ENCODE data around the gene CHGA.

CHGA gene

DNA sequence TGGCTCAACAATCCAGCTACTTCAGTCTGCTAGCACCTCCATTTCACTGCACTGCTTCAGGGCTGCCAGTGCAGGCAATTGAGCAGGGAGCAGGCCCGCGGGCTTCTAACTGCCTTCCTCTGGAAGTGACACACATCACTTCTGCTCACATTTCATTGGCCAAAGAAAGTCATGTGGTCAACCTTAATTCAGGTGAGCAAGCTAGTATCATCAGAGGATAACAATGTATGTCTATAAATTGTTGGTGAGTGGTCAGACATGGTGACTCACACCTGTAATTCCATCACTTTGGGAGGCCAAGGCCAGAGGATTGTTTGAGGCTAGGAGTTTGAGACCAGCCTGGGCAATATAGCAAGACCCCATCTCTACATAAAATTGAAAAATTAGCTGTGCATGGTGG is 22.3 kb upstream of the CHGA start:
- peaks cover 4% of the 10 kb centered on the region; the same call in 1 of the 2 replicates for H4K20me1 ChIP-seq (ENCODE audit: insufficient read depth, low read length)
- no peaks in the 10 kb centered on the region for H3K27me3 ChIP-seq (ENCODE audit: insufficient read depth, low read length, poor library complexity)
- ATAC-seq (ENCODE audit: insufficient read depth, low read depth) (no peak), DNase-seq (no peak)
- H2AFZ ChIP-seq (ENCODE audit: low read depth, low read length): no peak overlapping the region
- no peak for TF ChIP-seq EZH2 (IDR thresholded peaks at IDR 0.05; ENCODE audit: borderline replicate concordance, low read depth, low read length, severe bottlenecking)
- TF ChIP-seq, protein P1, sequence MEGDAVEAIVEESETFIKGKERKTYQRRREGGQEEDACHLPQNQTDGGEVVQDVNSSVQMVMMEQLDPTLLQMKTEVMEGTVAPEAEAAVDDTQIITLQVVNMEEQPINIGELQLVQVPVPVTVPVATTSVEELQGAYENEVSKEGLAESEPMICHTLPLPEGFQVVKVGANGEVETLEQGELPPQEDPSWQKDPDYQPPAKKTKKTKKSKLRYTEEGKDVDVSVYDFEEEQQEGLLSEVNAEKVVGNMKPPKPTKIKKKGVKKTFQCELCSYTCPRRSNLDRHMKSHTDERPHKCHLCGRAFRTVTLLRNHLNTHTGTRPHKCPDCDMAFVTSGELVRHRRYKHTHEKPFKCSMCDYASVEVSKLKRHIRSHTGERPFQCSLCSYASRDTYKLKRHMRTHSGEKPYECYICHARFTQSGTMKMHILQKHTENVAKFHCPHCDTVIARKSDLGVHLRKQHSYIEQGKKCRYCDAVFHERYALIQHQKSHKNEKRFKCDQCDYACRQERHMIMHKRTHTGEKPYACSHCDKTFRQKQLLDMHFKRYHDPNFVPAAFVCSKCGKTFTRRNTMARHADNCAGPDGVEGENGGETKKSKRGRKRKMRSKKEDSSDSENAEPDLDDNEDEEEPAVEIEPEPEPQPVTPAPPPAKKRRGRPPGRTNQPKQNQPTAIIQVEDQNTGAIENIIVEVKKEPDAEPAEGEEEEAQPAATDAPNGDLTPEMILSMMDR (IDR thresholded peaks at IDR 0.05; ENCODE audit: borderline replicate concordance, extremely low read depth, low read length, poor library complexity, severe bottlenecking): no peak
- H3K27ac ChIP-seq (ENCODE audit: low read length): no peak overlapping the region
- no peaks in the 10 kb centered on the region for H3K36me3 ChIP-seq (ENCODE audit: insufficient read depth, low read length)
- no peak overlapping the region for H3K9ac ChIP-seq (ENCODE audit: low read depth, low read length)
- no peaks in the 10 kb centered on the region for H3K79me2 ChIP-seq (ENCODE audit: insufficient read depth, low read length)
- H3K4me2 ChIP-seq (ENCODE audit: insufficient read depth, low read length): no peak overlapping the region
- no peaks in the 10 kb centered on the region for H3K4me1 ChIP-seq (ENCODE audit: insufficient read depth, low read length)
- no peaks in the 10 kb centered on the region for H3K9me3 ChIP-seq (ENCODE audit: insufficient read depth, low read length, severe bottlenecking)
- H3K4me3 ChIP-seq (ENCODE audit: low read depth in 1 of 2, low read length in 2 of 2): no peak overlapping the region

DNA sequence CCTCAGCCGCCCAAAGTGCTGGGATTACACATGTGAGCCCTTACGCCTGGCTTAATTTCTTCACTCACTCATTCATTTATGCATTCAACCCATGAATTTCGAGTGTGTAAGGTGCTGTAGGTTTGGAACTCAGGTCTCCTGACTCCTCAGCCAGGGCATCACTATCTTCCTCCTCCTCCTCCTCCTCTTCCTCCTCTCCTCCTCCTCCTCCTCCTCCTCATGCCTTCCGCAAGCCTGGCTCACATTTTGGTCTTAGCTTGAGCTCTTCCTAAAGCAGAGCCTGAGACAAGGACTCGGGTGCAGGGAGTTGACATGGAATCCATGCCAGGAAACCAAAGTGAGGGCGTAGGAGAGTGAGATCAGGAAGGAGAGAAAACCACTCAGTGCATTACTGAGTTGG is 20.8 kb upstream of the CHGA start:
- ATAC-seq (ENCODE audit: insufficient read depth, low read depth): no peak
- Histone ChIP-seq H3K9ac (ENCODE audit: low read depth, low read length) (no peak overlapping the region), H3K36me3 (ENCODE audit: insufficient read depth, low read length) (no peaks in the 10 kb centered on the region), H4K20me1 (ENCODE audit: insufficient read depth, low read length) (peaks cover 4% of the 10 kb centered on the region), H3K4me1 (ENCODE audit: insufficient read depth, low read length) (no peaks in the 10 kb centered on the region), H2AFZ (ENCODE audit: low read depth, low read length) (no peak overlapping the region), H3K4me2 (ENCODE audit: insufficient read depth, low read length) (no peak overlapping the region), H3K4me3 (ENCODE audit: low read depth in 1 of 2, low read length in 2 of 2) (no peak overlapping the region), H3K79me2 (ENCODE audit: insufficient read depth, low read length) (no peaks in the 10 kb centered on the region), H3K9me3 (ENCODE audit: insufficient read depth, low read length, severe bottlenecking) (no peaks in the 10 kb centered on the region), H3K27ac (ENCODE audit: low read length) (no peak overlapping the region), H3K27me3 (ENCODE audit: insufficient read depth, low read length, poor library complexity) (no peaks in the 10 kb centered on the region)
- DNase-seq: no peak
- TF ChIP-seq, protein P1 (IDR thresholded peaks at IDR 0.05; ENCODE audit: borderline replicate concordance, extremely low read depth, low read length, poor library complexity, severe bottlenecking): no peak
- TF ChIP-seq EZH2 (IDR thresholded peaks at IDR 0.05; ENCODE audit: borderline replicate concordance, low read depth, low read length, severe bottlenecking): no peak

DNA sequence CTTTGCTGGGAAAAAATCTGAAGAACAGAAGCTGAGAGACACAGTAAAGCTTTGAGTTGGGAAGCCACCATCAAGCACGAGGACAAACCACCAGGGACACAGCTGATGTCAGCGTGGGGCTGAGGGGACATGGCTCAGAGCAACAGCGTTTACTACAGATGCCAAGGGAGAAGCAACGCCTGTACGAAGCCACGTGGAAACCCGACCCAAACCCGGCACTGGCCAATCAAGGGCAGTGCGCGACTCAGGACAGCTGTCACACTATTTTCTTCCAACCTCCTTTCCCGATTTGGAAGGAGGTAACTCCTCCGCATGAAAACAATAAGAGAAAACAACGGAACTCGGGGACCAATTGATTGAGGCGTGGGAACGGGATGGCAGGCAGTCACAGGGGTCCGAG is 20.2 kb upstream of the CHGA start:
- peaks cover 4% of the 10 kb centered on the region for H4K20me1 ChIP-seq (ENCODE audit: insufficient read depth, low read length)
- no peaks in the 10 kb centered on the region for H3K27me3 ChIP-seq (ENCODE audit: insufficient read depth, low read length, poor library complexity)
- no peak overlapping the region for H3K27ac ChIP-seq (ENCODE audit: low read length)
- no peak overlapping the region for H3K4me3 ChIP-seq (ENCODE audit: low read depth in 1 of 2, low read length in 2 of 2)
- no peaks in the 10 kb centered on the region for H3K4me1 ChIP-seq (ENCODE audit: insufficient read depth, low read length)
- H3K79me2 ChIP-seq (ENCODE audit: insufficient read depth, low read length): no peaks in the 10 kb centered on the region
- no peaks in the 10 kb centered on the region for H3K36me3 ChIP-seq (ENCODE audit: insufficient read depth, low read length)
- ATAC-seq (ENCODE audit: insufficient read depth, low read depth) (no peak), DNase-seq (no peak)
- TF ChIP-seq EZH2 (IDR thresholded peaks at IDR 0.05; ENCODE audit: borderline replicate concordance, low read depth, low read length, severe bottlenecking): no peak
- TF ChIP-seq, protein P1 (IDR thresholded peaks at IDR 0.05; ENCODE audit: borderline replicate concordance, extremely low read depth, low read length, poor library complexity, severe bottlenecking): no peak
- H3K4me2 ChIP-seq (ENCODE audit: insufficient read depth, low read length): no peak overlapping the region
- no peaks in the 10 kb centered on the region for H3K9me3 ChIP-seq (ENCODE audit: insufficient read depth, low read length, severe bottlenecking)
- no peak overlapping the region for H3K9ac ChIP-seq (ENCODE audit: low read depth, low read length)
- no peak overlapping the region for H2AFZ ChIP-seq (ENCODE audit: low read depth, low read length)

DNA sequence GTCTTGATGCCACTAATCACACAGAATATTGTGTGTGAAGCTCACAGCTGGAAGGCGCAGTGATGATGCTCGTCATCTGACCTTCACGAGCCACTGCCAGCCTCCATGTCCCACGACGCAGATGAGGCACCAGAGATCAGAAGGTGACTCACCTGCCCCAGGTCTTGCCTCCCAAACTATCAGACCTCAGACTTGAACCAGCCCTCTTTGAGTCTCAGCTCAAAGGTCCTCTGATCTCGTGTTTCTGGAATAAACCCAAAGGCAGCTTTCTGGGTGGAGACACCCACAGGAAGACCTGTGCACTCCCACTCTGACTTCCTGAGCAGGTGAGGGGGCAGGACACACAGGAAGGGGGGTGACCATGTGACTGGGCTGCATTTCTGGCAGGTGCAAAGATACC is 19.6 kb upstream of the CHGA start:
- no peaks in the 10 kb centered on the region for H3K9me3 ChIP-seq (ENCODE audit: insufficient read depth, low read length, severe bottlenecking)
- H3K9ac ChIP-seq (ENCODE audit: low read depth, low read length): no peak overlapping the region
- H4K20me1 ChIP-seq (ENCODE audit: insufficient read depth, low read length): peaks cover 4% of the 10 kb centered on the region
- DNase-seq (no peak), ATAC-seq (ENCODE audit: insufficient read depth, low read depth) (no peak)
- no peaks in the 10 kb centered on the region for H3K27me3 ChIP-seq (ENCODE audit: insufficient read depth, low read length, poor library complexity)
- no peaks in the 10 kb centered on the region for H3K4me1 ChIP-seq (ENCODE audit: insufficient read depth, low read length)
- TF ChIP-seq, protein P1 (IDR thresholded peaks at IDR 0.05; ENCODE audit: borderline replicate concordance, extremely low read depth, low read length, poor library complexity, severe bottlenecking): no peak
- TF ChIP-seq EZH2 (IDR thresholded peaks at IDR 0.05; ENCODE audit: borderline replicate concordance, low read depth, low read length, severe bottlenecking): no peak
- H3K4me3 ChIP-seq (ENCODE audit: low read depth in 1 of 2, low read length in 2 of 2): no peak overlapping the region
- H3K27ac ChIP-seq (ENCODE audit: low read length): no peak overlapping the region
- H3K79me2 ChIP-seq (ENCODE audit: insufficient read depth, low read length): no peaks in the 10 kb centered on the region
- H2AFZ ChIP-seq (ENCODE audit: low read depth, low read length): no peak overlapping the region
- no peaks in the 10 kb centered on the region for H3K36me3 ChIP-seq (ENCODE audit: insufficient read depth, low read length)
- H3K4me2 ChIP-seq (ENCODE audit: insufficient read depth, low read length): no peak overlapping the region

Measured in DND-41 (cell line).